CD4-positive, alpha-beta T cell treated with Interleukin-15 for 1 hour (primary cell): ENCODE data around the gene RAB31.
"Not testable (repeated sequence)": the region's sequence is repeated elsewhere in the genome, so short reads cannot be mapped to it uniquely, and the experiment has no call there.

Experiments used
- DNase-seq: peaks from one replicate; pipeline ENCODE4 v3.0.0-alpha.2; 2020

Gene RAB31

GRCh38 chr18:9899550-9899930 lies 191.4 kb downstream of the RAB31 start:
- DNase-seq = not testable (repeated sequence)

GRCh38 chr18:9900699-9901098 lies 192.6 kb downstream of the RAB31 start:
- no peak for DNase-seq

GRCh38 chr18:9901377-9901776 lies 193.3 kb downstream of the RAB31 start:
- DNase-seq = no peak

GRCh38 chr18:9902264-9902663 lies 194.2 kb downstream of the RAB31 start:
- DNase-seq = not testable (repeated sequence)

GRCh38 chr18:9902832-9903231 lies 194.7 kb downstream of the RAB31 start:
- DNase-seq = no peak

GRCh38 chr18:9905401-9905922 lies 197.4 kb downstream of the RAB31 start:
- no peak for DNase-seq

GRCh38 chr18:9906481-9906880 lies 198.4 kb downstream of the RAB31 start:
- no peak for DNase-seq

GRCh38 chr18:9907867-9908266 lies 199.8 kb downstream of the RAB31 start:
- DNase-seq = no peak

GRCh38 chr18:9910071-9910470 lies 202.0 kb downstream of the RAB31 start:
- DNase-seq = no peak

GRCh38 chr18:9910661-9911060 lies 202.6 kb downstream of the RAB31 start:
- DNase-seq = no peak

GRCh38 chr18:9911226-9911625 lies 203.1 kb downstream of the RAB31 start:
- no peak for DNase-seq
